PC-3 (cell line): Measurements from ENCODE around the gene SH3RF2.

Experiments used
- CTCF ChIP-seq: fragments of 300-600 bp; sonication (generic); conservative IDR thresholded peaks from 2 replicates; pipeline ENCODE4 v1.5.1; 2017; ENCODE audit warnings: antibody characterized with exemption, low read depth, mild to moderate bottlenecking, low read length
- EZH2phosphoT487 ChIP-seq: fragments of 300-600 bp; sonication (generic); IDR thresholded peaks from 2 replicates; pipeline ENCODE4 v1.6.1; 2018; ENCODE audit warnings: mild to moderate bottlenecking, antibody characterized with exemption, low read length, borderline replicate concordance

- TF ChIP-seq CTCF (no peak), EZH2phosphoT487 (no peak)
Observed at GRCh38 chr5:146088098-146088497, 151.7 kb downstream of the SH3RF2 start.
